ENCODE measurements around the gene PCNX1. TPM values are rescaled to one million over a fixed set of nuclear protein-coding genes. Genes with fewer than 3 reads are reported as not detected.

The PCNX1 gene
- total and polyA plus RNA-seq, 9 of the 15 experiments (the other 6 are each of a cell fraction or from before 2014, with no cell fraction given): 0.30 to 4.5 (median 2.3) TPM

GRCh38 chr14:71004481-71004880 lies 97.2 kb downstream of the PCNX1 start:
- BruUV-seq (replicated peaks): no TSS peak
- intact Hi-C loops (cut with micrococcal nuclease) (no loop called here), in situ Hi-C loops (cut with MboI) (no loop called here)
- POLR2A ChIA-PET: no interaction called here
- Histone ChIP-seq H3K27ac (ENCODE audit: extremely low read depth, low read depth, low read length) (no peak overlapping the region), H2AFZ (ENCODE audit: low read depth, low read length) (no peak overlapping the region), H3K9me3 (replicated peaks; ENCODE audit: control insufficient read depth, insufficient read depth, low read depth, low read length) (no peaks in the 10 kb centered on the region), H3K4me3 (no peak overlapping the region), H4K20me1 (replicated peaks; ENCODE audit: control insufficient read depth, insufficient read depth, low read length) (no peaks in the 10 kb centered on the region), H3K4me2 (ENCODE audit: insufficient read depth, low read length) (no peak overlapping the region), H3K79me2 (ENCODE audit: control insufficient read depth, insufficient read depth, low read length) (no peaks in the 10 kb centered on the region), H3K9ac (ENCODE audit: insufficient read depth in 1 of 2, low read depth in 2 of 2, low read length in 2 of 2) (no peak overlapping the region), H3K9me1 (ENCODE audit: control insufficient read depth, insufficient read depth, low read length) (no peaks in the 10 kb centered on the region), H3K4me1 (replicated peaks in 1 of 2; ENCODE audit: control insufficient read depth in 2 of 2, insufficient read depth in 2 of 2, low read length in 2 of 2) (no peaks in the 10 kb centered on the region), H3K36me3 (ENCODE audit: control insufficient read depth, insufficient read depth, low read length) (no peaks in the 10 kb centered on the region), H3K27me3 (ENCODE audit: control insufficient read depth in 2 of 2, insufficient read depth in 2 of 2, low read length in 2 of 2) (no peaks in the 10 kb centered on the region)
- FAIRE-seq: no peak
- no peak for TF ChIP-seq POLR3A (IDR thresholded peaks at IDR 0.05; ENCODE audit: borderline replicate concordance, extremely low read depth, insufficient read depth, insufficient read length)
- TF ChIP-seq ARID3A (IDR thresholded peaks at IDR 0.05; ENCODE audit: borderline replicate concordance, low read depth, low read length): no peak
- no peak for TF ChIP-seq CREBBP (IDR thresholded peaks at IDR 0.05; ENCODE audit: low read depth, low read length)
- TF ChIP-seq ELF2 (CRISPR knock-in tag; IDR thresholded peaks at IDR 0.05): no peak
- no peak for TF ChIP-seq SP1 (CRISPR knock-in tag; IDR thresholded peaks at IDR 0.05)
- no peak for TF ChIP-seq VEZF1 (CRISPR knock-in tag; IDR thresholded peaks at IDR 0.05)
- TF ChIP-seq COPS2 (conservative IDR thresholded peaks at IDR 0.05): no peak
- no peak for TF ChIP-seq ASH1L (IDR thresholded peaks at IDR 0.05; ENCODE audit: borderline replicate concordance, low read depth, partially characterized antibody)
- TF ChIP-seq LEF1 (IDR thresholded peaks at IDR 0.05): no peak
- no peak for TF ChIP-seq PRMT5 (CRISPR knock-in tag; IDR thresholded peaks at IDR 0.05)
- TF ChIP-seq ELK3 (CRISPR knock-in tag; IDR thresholded peaks at IDR 0.05): no peak
- TF ChIP-seq ZFPM2 (CRISPR knock-in tag; IDR thresholded peaks at IDR 0.05): no peak
- no peak for TF ChIP-seq XRCC4 (IDR thresholded peaks at IDR 0.05; ENCODE audit: extremely low read depth, insufficient read depth, insufficient read length)
- no peak for TF ChIP-seq U2AF1 (optimal IDR thresholded peaks at IDR 0.05; ENCODE audit: low read depth, low read length)
- TF ChIP-seq ZNF165 (CRISPR knock-in tag; IDR thresholded peaks at IDR 0.05; ENCODE audit: borderline replicate concordance): no peak
- WGBS (ENCODE audit: insufficient coverage, low coverage, missing lambda C conversion rate): 18% methylated on average over 2 of the region's 2 CpGs
- CTCF ChIA-PET (ENCODE audit: low intra/inter-chr PET ratio): no interaction called here
- no peak for DNase-seq (ENCODE audit: extremely low read depth in 1 of 4, low spot score in 3 of 4)
- no peak for ATAC-seq
